ENCODE results near the gene RAMACL.
A peak's percentile ranks its signal among the peaks of the same experiment; 100 is the strongest.

The RAMACL gene

DNA sequence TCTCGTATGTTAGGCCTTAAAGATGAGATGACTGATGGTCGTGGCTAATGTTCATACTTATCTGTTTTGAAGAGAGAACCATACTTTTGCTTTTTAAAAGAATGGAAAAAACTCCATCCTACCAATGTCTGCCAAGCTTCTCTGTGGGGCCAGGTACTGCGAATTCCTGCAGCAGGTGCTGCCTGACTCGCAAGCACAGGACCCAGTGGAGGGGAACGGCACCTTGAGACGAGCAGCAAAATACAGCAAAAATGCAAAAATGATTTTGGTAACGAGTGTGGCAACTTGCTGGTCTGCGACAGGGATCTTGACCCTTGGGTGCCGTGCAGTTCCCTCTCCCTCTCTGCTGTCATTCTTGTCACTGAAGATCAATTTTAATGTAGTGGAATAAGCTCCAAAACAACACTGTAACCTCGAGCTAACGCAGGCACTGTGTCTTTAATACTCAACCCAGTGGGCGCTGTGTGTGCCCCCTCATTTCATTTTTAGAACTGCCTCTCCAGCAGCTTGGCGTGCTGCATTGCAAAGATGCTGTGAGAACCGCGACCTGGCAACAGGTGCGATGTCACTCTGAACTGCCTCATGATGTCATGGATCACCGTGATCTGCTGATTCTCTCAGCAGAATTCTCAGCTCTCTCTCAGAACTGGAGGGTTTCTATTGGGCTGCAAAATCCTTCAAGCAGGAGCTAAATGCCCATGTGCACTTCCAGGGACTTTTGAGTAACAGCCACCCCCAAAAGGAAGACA lies 51.6 kb downstream of the RAMACL start:
- Histone ChIP-seq H3K4me1 (no peaks in the 10 kb centered on the region), H3K27ac (no peak overlapping the region), H3K9me3 (no peaks in the 10 kb centered on the region), H3K4me3 (no peak overlapping the region), H3K36me3 (peaks cover 5 to 41% (median 41%) of the 10 kb centered on the region in 3 donors), H3K27me3 (no peaks in the 10 kb centered on the region)
- intact Hi-C loops (cut with DNase I; ENCODE audit: low total_unique reads): no loop called here
- DNase-seq: no peak
- TF ChIP-seq, protein P1, sequence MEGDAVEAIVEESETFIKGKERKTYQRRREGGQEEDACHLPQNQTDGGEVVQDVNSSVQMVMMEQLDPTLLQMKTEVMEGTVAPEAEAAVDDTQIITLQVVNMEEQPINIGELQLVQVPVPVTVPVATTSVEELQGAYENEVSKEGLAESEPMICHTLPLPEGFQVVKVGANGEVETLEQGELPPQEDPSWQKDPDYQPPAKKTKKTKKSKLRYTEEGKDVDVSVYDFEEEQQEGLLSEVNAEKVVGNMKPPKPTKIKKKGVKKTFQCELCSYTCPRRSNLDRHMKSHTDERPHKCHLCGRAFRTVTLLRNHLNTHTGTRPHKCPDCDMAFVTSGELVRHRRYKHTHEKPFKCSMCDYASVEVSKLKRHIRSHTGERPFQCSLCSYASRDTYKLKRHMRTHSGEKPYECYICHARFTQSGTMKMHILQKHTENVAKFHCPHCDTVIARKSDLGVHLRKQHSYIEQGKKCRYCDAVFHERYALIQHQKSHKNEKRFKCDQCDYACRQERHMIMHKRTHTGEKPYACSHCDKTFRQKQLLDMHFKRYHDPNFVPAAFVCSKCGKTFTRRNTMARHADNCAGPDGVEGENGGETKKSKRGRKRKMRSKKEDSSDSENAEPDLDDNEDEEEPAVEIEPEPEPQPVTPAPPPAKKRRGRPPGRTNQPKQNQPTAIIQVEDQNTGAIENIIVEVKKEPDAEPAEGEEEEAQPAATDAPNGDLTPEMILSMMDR (IDR thresholded peaks at IDR 0.05): no peak

DNA sequence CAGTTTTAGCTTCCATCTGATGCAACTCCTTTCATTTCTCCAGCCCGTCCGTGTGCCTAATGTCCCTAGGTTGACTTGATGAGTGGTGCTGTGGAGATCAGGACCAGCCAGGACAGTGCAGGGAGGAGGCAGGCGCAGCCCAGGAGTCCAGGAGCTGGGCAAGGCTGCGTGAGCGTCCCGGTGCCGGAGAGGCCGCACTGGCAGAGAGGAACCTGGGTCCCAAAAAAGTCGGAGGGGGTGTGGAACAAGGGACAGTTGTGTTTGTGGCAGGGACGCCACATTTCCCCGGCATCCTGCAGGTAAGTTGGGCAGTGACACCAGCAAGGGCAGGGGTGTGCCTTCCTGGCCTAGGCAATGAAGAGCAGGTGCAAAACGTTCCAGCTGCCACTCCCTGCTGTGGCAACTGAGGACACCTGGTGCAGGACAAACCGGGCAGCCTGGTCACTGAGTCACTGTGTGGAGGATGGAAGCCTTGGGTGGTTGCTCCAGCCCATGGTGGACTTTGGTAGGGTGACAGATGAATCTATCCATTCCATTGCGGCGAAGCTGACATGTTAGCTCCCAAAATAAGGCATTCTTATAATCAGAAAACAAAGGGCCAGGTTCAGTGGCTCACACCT lies 53.2 kb downstream of the RAMACL start:
- Histone ChIP-seq H3K36me3 (peaks cover 5 to 50% (median 49%) of the 10 kb centered on the region in 3 donors), H3K4me1 (no peaks in the 10 kb centered on the region), H3K9me3 (peaks cover 0 to 3% (median 0%) of the 10 kb centered on the region in 3 donors), H3K4me3 (no peak overlapping the region), H3K27ac (no peak overlapping the region), H3K27me3 (no peaks in the 10 kb centered on the region)
- peak in 1 of 2 donors; percentile 44 for DNase-seq
- intact Hi-C loops (cut with DNase I; ENCODE audit: low total_unique reads): no loop called here
- TF ChIP-seq, protein P1 (IDR thresholded peaks at IDR 0.05): no peak

Data from tibial artery (tissue), 4 donors.